Measurements from ENCODE around the gene CFAP68. TPM values are rescaled to one million over a fixed set of nuclear protein-coding genes. Genes with fewer than 3 reads are reported as not detected.

Gene CFAP68
- total and polyA plus RNA-seq, 2 donors from 2014 or later, result 29.5 to 93.7 TPM

GRCh38 chr11:111911563-111912401 is 32.4 kb downstream of the CFAP68 start, which contains the start of gene CRYAB:
Gene CRYAB, minus strand, starts transcription at chr11:111911770. Its CDS starts 46 bp downstream, at chr11:111911724.
- Histone ChIP-seq H3K36me3 (ENCODE audit: control insufficient read depth in 2 of 3, insufficient read depth in 3 of 3, low read length in 3 of 3) (no peaks in the 10 kb centered on the region), H3K4me3 (ENCODE audit: low read length in 3 of 3) (peak within 1 kb of the TSS; percentile 24 to 59 (median 56)), H3K27ac (ENCODE audit: low read depth in 2 of 2, low read length in 2 of 2) (peak within 1 kb of the TSS; percentile 90 to 91), H3K9ac (ENCODE audit: low read length in 3 of 3) (peak within 1 kb of the TSS in 2 of 3 donors; percentile 76 to 77), H3K9me3 (ENCODE audit: control insufficient read depth in 2 of 3, insufficient read depth in 1 of 3, low read length in 3 of 3) (no peaks in the 10 kb centered on the region), H3K4me1 (ENCODE audit: control insufficient read depth in 2 of 3, insufficient read depth in 2 of 3, low read depth in 1 of 3, low read length in 3 of 3) (peaks cover 0 to 20% (median 10%) of the 10 kb centered on the region in 3 donors), H3K27me3 (ENCODE audit: control insufficient read depth, insufficient read depth, low read length) (no peaks in the 10 kb centered on the region)
- TF ChIP-seq CTCF (IDR thresholded peaks at IDR 0.05; ENCODE audit: borderline replicate concordance, extremely low read depth, insufficient read depth), result no peak
- peak; percentile 49 for FAIRE-seq
- intact Hi-C loops (cut with DNase I), result no loop called here
- peak; percentile 71 to 97 (median 83) for DNase-seq

- H3K36me3 ChIP-seq (ENCODE audit: control insufficient read depth in 2 of 3, insufficient read depth in 3 of 3, low read length in 3 of 3), result no peaks in the 10 kb centered on the region
- no peaks in the 10 kb centered on the region for H3K9me3 ChIP-seq (ENCODE audit: control insufficient read depth in 2 of 3, insufficient read depth in 1 of 3, low read length in 3 of 3)
- H3K4me3 ChIP-seq (ENCODE audit: low read length in 3 of 3), result peak within 1 kb of the TSS; percentile 44 to 59 (median 56)
- TF ChIP-seq CTCF (IDR thresholded peaks at IDR 0.05; ENCODE audit: borderline replicate concordance, extremely low read depth, insufficient read depth), result no peak
- H3K9ac ChIP-seq (ENCODE audit: low read length in 3 of 3), result peak within 1 kb of the TSS; percentile 4 to 77 (median 59)
- no peaks in the 10 kb centered on the region for H3K27me3 ChIP-seq (ENCODE audit: control insufficient read depth, insufficient read depth, low read length)
- intact Hi-C loops (cut with DNase I), result no loop called here
- peak in 4 of 5 donors; percentile 32 to 78 (median 64) for DNase-seq
- peak within 1 kb of the TSS; percentile 90 to 91 for H3K27ac ChIP-seq (ENCODE audit: low read depth in 2 of 2, low read length in 2 of 2)
- no peak for FAIRE-seq
- peaks cover 0 to 20% (median 13%) of the 10 kb centered on the region in 3 donors for H3K4me1 ChIP-seq (ENCODE audit: control insufficient read depth in 2 of 3, insufficient read depth in 2 of 3, low read depth in 1 of 3, low read length in 3 of 3)
Measured at GRCh38 chr11:111912535-111912934, 33.2 kb downstream of the CFAP68 start, which contains the start of gene HSPB2. Gene HSPB2, plus strand, starts transcription at chr11:111912734. Its CDS starts 96 bp downstream, at chr11:111912830.

- peak in 3 of 5 donors; percentile 49 to 80 (median 66) for DNase-seq
- intact Hi-C loops (cut with DNase I), result no loop called here
- peak overlapping the region; percentile 0 to 64 (median 4) for H3K9ac ChIP-seq (ENCODE audit: low read length in 3 of 3)
Measured at GRCh38 chr11:111913031-111913861, 33.9 kb downstream of the CFAP68 start.

More at GRCh38 chr11:111913031-111913861, 33.9 kb downstream of the CFAP68 start:
- no peaks in the 10 kb centered on the region for H3K27me3 ChIP-seq (ENCODE audit: control insufficient read depth, insufficient read depth, low read length)
- H3K4me3 ChIP-seq (ENCODE audit: low read length in 3 of 3), result peak overlapping the region; percentile 18 to 59 (median 44)
- TF ChIP-seq CTCF (IDR thresholded peaks at IDR 0.05; ENCODE audit: borderline replicate concordance, extremely low read depth, insufficient read depth), result no peak
- FAIRE-seq, result no peak
- H3K36me3 ChIP-seq (ENCODE audit: control insufficient read depth in 2 of 3, insufficient read depth in 3 of 3, low read length in 3 of 3), result no peaks in the 10 kb centered on the region
- peak overlapping the region; percentile 86 to 90 for H3K27ac ChIP-seq (ENCODE audit: low read depth in 2 of 2, low read length in 2 of 2)
- peaks cover 0 to 20% (median 17%) of the 10 kb centered on the region in 3 donors for H3K4me1 ChIP-seq (ENCODE audit: control insufficient read depth in 2 of 3, insufficient read depth in 2 of 3, low read depth in 1 of 3, low read length in 3 of 3)
- H3K9me3 ChIP-seq (ENCODE audit: control insufficient read depth in 2 of 3, insufficient read depth in 1 of 3, low read length in 3 of 3), result no peaks in the 10 kb centered on the region
